RWPE1 (cell line): ENCODE data around the gene BNC2.
"Not testable (repeated sequence)": the region's sequence is repeated elsewhere in the genome, so short reads cannot be mapped to it uniquely, and the experiment has no call there.

Experiments
- CTCF ChIA-PET: fragments of 350-600 bp; sonication (Branson Sonifier 250); formaldehyde crosslinking; extraction: SDS; loops from one replicate; lab custom pipeline; 2021; lab: Yijun Ruan, JAX
- POLR2A ChIA-PET: fragments of 400-600 bp; formaldehyde crosslinking; extraction: SDS; loops from one replicate; lab custom pipeline; 2020; ENCODE audit warnings: antibody characterized with exemption; ENCODE audit not compliant: low non-redundant PET; lab: Yijun Ruan, JAX
- DNase-seq: peaks from one replicate; pipeline ENCODE4 v3.0.0; 2012; ENCODE audit warnings: low spot score
- H3K27ac ChIP-seq: fragments of 450-650 bp; 2 replicates; pipeline ENCODE4 v1.5.1; 2017
- TF ChIP-seq, protein P1 (sequence below): fragments of 450-650 bp; conservative IDR thresholded peaks from 2 replicates; pipeline ENCODE4 v1.5.1; 2017; ENCODE audit warnings: low read depth, mild to moderate bottlenecking

Gene BNC2, protein sequence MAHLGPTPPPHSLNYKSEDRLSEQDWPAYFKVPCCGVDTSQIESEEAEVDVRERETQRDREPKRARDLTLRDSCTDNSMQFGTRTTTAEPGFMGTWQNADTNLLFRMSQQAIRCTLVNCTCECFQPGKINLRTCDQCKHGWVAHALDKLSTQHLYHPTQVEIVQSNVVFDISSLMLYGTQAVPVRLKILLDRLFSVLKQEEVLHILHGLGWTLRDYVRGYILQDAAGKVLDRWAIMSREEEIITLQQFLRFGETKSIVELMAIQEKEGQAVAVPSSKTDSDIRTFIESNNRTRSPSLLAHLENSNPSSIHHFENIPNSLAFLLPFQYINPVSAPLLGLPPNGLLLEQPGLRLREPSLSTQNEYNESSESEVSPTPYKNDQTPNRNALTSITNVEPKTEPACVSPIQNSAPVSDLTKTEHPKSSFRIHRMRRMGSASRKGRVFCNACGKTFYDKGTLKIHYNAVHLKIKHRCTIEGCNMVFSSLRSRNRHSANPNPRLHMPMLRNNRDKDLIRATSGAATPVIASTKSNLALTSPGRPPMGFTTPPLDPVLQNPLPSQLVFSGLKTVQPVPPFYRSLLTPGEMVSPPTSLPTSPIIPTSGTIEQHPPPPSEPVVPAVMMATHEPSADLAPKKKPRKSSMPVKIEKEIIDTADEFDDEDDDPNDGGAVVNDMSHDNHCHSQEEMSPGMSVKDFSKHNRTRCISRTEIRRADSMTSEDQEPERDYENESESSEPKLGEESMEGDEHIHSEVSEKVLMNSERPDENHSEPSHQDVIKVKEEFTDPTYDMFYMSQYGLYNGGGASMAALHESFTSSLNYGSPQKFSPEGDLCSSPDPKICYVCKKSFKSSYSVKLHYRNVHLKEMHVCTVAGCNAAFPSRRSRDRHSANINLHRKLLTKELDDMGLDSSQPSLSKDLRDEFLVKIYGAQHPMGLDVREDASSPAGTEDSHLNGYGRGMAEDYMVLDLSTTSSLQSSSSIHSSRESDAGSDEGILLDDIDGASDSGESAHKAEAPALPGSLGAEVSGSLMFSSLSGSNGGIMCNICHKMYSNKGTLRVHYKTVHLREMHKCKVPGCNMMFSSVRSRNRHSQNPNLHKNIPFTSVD

DNA sequence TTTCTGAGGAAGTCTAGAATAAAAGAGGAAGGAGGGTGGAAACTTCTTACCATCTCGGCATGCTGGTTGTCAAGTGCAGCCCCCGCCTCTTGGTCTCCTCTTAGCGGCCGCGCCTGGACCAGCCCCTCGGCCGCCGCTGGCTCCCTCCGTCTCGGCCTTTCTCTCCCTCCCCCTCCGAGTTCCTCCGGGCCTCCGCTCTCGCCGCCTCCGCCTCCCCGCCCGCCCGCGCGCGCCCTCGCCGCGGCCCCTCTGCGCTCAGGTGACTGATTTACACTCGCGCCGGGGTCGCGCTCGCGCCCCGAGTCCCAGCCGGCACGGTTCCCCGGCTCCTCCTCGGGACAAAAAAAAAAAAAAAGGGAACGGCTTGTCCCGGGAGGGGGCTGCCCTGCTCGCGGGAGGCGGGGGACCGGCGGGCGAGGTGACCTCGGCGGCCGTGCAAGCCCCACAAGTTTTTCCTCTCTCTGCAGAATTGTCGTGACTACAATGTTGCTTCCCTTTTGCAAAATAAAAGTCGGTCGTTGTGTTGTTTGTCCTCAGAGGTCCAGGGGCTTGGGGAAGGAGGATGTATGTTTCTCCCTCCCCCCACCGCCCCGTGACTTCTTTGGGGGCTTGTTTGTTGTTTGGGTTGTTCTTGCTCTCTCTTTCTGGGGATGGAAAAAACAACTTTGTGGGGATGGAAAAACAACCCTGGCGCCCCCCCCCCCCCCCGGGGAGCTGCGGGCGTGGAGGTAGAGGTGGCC, at the start of gene BNC2:
TSS of gene BNC2 (minus strand) at position 75 of the 740 bp plus-strand sequence. CDS start at position 53, 22 bp downstream.
- H3K27ac ChIP-seq = no peak within 1 kb of the TSS
- ChIA-PET CTCF (interaction anchor here (0.6 kb wide), 1 partner anchor 29 kb away, joined by 3 read pairs; no protein-coding TSS in a partner anchor), POLR2A (no interaction called here)
- TF ChIP-seq, protein P1, sequence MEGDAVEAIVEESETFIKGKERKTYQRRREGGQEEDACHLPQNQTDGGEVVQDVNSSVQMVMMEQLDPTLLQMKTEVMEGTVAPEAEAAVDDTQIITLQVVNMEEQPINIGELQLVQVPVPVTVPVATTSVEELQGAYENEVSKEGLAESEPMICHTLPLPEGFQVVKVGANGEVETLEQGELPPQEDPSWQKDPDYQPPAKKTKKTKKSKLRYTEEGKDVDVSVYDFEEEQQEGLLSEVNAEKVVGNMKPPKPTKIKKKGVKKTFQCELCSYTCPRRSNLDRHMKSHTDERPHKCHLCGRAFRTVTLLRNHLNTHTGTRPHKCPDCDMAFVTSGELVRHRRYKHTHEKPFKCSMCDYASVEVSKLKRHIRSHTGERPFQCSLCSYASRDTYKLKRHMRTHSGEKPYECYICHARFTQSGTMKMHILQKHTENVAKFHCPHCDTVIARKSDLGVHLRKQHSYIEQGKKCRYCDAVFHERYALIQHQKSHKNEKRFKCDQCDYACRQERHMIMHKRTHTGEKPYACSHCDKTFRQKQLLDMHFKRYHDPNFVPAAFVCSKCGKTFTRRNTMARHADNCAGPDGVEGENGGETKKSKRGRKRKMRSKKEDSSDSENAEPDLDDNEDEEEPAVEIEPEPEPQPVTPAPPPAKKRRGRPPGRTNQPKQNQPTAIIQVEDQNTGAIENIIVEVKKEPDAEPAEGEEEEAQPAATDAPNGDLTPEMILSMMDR = no peak
- DNase-seq = no peak

DNA sequence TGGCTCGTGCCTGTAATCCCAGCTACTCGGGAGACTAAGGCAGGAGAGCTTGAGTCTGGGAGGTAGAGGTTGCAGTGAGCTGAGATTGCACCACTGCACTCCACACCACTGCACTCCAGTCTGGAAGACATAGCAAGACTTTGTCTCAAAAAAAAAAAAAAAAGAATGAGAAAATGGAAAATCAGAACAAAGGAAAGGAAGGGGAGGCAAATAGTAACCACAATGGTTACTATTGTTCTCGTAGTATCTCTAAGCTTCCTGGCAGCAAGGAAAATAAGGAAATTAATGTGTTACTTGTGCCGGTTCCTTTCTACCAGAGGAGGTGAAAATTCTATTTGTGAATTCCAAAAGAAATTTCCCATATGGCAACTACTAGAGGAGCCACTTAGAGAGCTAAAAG, 48.5 kb upstream of the BNC2 start:
- POLR2A ChIA-PET = no interaction called here
- CTCF ChIA-PET = interaction anchor here (0.7 kb wide), 1 partner anchor 265 kb away, joined by 3 read pairs; no protein-coding TSS in a partner anchor
- TF ChIP-seq, protein P1 = no peak
- no peak overlapping the region for H3K27ac ChIP-seq
- DNase-seq = no peak

DNA sequence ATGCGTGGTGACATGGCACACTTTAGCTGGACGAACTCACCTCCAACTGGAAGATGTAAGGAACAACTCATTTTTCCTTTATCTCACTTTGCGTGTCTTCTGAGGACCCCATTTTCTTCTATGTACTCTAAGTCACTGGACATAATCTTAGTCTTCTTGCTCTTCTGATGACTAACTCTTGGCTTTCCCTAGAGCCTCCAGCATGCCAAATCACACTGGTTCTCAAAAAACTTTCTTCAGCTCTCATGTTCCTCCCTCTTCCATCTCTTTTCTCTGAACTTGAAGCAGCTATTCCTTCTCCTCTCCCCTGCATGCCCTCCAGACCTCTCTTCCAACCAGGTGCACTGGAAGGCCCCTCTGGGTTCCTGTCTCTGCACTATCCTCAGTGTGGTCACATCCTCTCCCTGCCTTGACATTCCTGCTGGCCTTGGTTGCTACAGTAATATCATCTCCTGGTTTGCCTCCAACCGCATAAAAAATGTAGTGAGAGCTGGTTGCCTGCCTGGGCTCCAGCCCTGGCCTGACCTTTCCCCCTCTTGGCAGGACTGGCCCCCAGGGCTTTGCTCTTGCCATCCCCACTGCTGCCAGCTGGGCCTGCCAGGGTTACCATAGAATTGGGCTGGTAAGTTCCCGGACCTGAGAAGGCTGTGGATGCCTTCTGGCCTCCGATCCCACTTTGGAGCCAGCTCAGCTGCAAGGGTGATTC, 44.8 kb upstream of the BNC2 start:
- H3K27ac ChIP-seq = no peak overlapping the region
- CTCF ChIA-PET = interaction anchor here (0.5 kb wide), 1 partner anchor 358 kb away, joined by 3 read pairs; no protein-coding TSS in a partner anchor
- TF ChIP-seq, protein P1 = no peak
- POLR2A ChIA-PET = no interaction called here
- DNase-seq = no peak

DNA sequence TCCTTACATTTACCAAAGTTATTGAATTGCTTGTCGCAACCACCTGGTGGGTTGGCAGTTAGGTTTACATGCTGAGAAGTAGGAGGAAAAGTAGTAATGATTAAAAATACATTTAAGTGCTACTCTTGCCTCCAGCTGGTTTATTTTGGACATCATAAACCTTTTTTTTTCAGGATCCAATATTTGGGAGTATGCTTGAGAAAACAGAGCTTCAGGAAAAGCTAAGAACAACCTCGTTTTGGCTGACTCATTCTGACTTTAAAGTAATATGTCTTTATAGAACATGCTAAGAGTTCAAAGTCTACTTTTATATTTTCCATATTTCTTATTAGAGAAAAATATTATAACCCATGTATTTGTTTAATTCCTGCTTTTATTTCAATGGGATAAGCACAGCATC, 41.7 kb upstream of the BNC2 start:
- ChIA-PET POLR2A (no interaction called here), CTCF (no interaction called here)
- DNase-seq = no peak
- no peak overlapping the region for H3K27ac ChIP-seq
- TF ChIP-seq, protein P1 = no peak

DNA sequence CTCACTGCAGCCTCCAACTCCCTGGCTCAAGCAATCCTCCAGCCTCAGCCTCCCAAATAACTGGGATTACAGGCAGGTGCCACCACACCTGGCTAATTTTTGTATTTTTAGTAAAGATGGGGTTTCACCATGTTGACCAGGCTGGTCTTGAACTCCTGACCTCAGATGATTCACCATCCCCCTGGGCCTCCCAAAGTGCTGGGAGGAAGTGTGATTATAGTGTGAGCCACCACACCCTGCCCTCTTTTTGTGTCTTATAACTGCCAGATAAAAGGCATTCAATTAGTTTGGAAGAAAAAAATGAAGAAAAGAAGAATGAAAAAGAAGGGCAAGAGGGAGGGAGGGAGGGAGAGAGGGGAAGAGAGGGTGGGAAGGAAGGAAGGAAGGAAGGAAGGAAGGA, 37.7 kb upstream of the BNC2 start:
- DNase-seq, H3K27ac ChIP-seq, POLR2A ChIA-PET, CTCF ChIA-PET: not testable (repeated sequence)

DNA sequence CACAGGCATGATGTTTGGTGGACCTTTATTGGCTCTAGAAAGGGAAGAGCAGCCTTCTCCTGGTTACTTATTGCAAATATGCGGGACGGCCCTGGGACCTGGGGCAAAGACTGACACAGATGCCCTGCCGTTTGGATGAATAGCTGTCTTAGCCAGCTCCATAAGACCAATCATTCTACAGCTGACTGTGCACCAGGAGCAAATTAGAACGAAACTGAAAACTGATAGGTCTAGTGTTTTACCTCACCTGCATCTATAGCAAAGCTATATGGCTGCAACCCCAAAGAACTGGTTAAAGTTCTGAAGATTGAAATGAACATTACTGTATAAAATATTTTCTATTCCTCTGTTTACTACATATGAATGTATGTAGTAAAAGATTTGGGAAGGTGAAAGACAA, 34.2 kb upstream of the BNC2 start:
- POLR2A ChIA-PET = interaction anchor here (0.6 kb wide), 1 partner anchor 21 kb away, joined by 3 read pairs; no protein-coding TSS in a partner anchor
- CTCF ChIA-PET = no interaction called here
- TF ChIP-seq, protein P1 = no peak
- DNase-seq = no peak
- H3K27ac ChIP-seq = no peak overlapping the region
